NOMO-1 treated with DMSO at 0.1 percent for 48 hours (cell line): Measurements from ENCODE around the gene PRCC.

ENCODE experiments used
- DNase-seq: peaks from one replicate; lab custom pipeline; 2025; ENCODE audit not compliant: unreplicated experiment; lab: John Stamatoyannopoulos, UW

The PRCC gene

GRCh38 chr1:156794506-156795373 lies 27.4 kb downstream of the PRCC start:
- no peak for DNase-seq

- DNase-seq: no peak
These were observed 28.0 kb downstream of the PRCC start for GRCh38 chr1:156795374-156795733.

- no peak for DNase-seq
These were observed 28.5 kb downstream of the PRCC start for GRCh38 chr1:156795787-156796186.

- DNase-seq: no peak
These were observed 29.2 kb downstream of the PRCC start for GRCh38 chr1:156796340-156797097.

GRCh38 chr1:156797212-156797871 lies 30.0 kb downstream of the PRCC start:
- DNase-seq: peak; percentile 51

- no peak for DNase-seq
These were observed 34.2 kb downstream of the PRCC start for GRCh38 chr1:156801409-156802121.

- no peak for DNase-seq
These were observed 35.1 kb downstream of the PRCC start for GRCh38 chr1:156802421-156802935.

- DNase-seq: no peak
These were observed 35.9 kb downstream of the PRCC start for GRCh38 chr1:156803086-156803851.

GRCh38 chr1:156804026-156804425 lies 36.7 kb downstream of the PRCC start:
- no peak for DNase-seq

- peak; percentile 88 for DNase-seq
These were observed 37.4 kb downstream of the PRCC start for GRCh38 chr1:156804572-156805243.

GRCh38 chr1:156805766-156806511 lies 38.6 kb downstream of the PRCC start:
- DNase-seq: no peak

GRCh38 chr1:156806512-156807440 lies 39.4 kb downstream of the PRCC start:
- DNase-seq: no peak

- no peak for DNase-seq
These were observed 40.3 kb downstream of the PRCC start for GRCh38 chr1:156807627-156808026.

- DNase-seq: no peak
These were observed 41.1 kb downstream of the PRCC start for GRCh38 chr1:156808186-156809030.

GRCh38 chr1:156809281-156809680 lies 41.9 kb downstream of the PRCC start:
- no peak for DNase-seq

- DNase-seq: no peak
These were observed 42.5 kb downstream of the PRCC start for GRCh38 chr1:156809711-156810366.
